DOHH2 (cell line): Measurements from ENCODE around the gene WDFY4.

Experiments
- H3F3A ChIP-seq: fragments of 200-600 bp; sonication (generic), shearing (Covaris generic); 2 replicates; pipeline ENCODE4 v1.6.0; 2016; ENCODE audit warnings: antibody characterized with exemption, mild to moderate bottlenecking; ENCODE audit not compliant: control insufficient read depth, insufficient read depth
- H3K27ac ChIP-seq: fragments of 200-600 bp; sonication (generic); 2 replicates; pipeline ENCODE4 v1.5.1; 2014; ENCODE audit warnings: low read depth, mild to moderate bottlenecking, low read length, moderate library complexity
- H3K27me3 ChIP-seq: fragments of 200-600 bp; sonication (generic); 2 replicates; pipeline ENCODE4 v1.6.1; 2014; ENCODE audit warnings: mild to moderate bottlenecking, low read length, mixed read lengths; ENCODE audit not compliant: control insufficient read depth
- H3K36me3 ChIP-seq: fragments of 200-600 bp; sonication (generic); 2 replicates; pipeline ENCODE4 v1.6.1; 2014; ENCODE audit warnings: mild to moderate bottlenecking, low read length, moderate library complexity, mixed read lengths; ENCODE audit not compliant: control insufficient read depth
- H3K4me1 ChIP-seq: fragments of 200-600 bp; sonication (generic); 2 replicates; pipeline ENCODE4 v1.6.1; 2014; ENCODE audit warnings: mild to moderate bottlenecking, low read length, mixed read lengths; ENCODE audit not compliant: control insufficient read depth
- H3K4me2 ChIP-seq: fragments of 200-600 bp; sonication (generic); 2 replicates; pipeline ENCODE4 v1.6.0; 2014; ENCODE audit warnings: mild to moderate bottlenecking, low read length, moderate library complexity
- H3K4me3 ChIP-seq: fragments of 200-600 bp; sonication (generic); 2 replicates; pipeline ENCODE4 v1.5.1; 2014; ENCODE audit warnings: mild to moderate bottlenecking, low read length, mixed read lengths
- H3K79me2 ChIP-seq: fragments of 200-600 bp; sonication (generic); 2 replicates; pipeline ENCODE4 v1.6.1; 2014; ENCODE audit warnings: mild to moderate bottlenecking, low read length, mixed read lengths; ENCODE audit not compliant: control insufficient read depth
- H3K9me2 ChIP-seq: fragments of 200-600 bp; sonication (generic); replicated peaks from 2 replicates; pipeline ENCODE4 v1.6.1; 2014; ENCODE audit warnings: mild to moderate bottlenecking, low read length, mixed read lengths; ENCODE audit not compliant: control insufficient read depth
- H3K9me3 ChIP-seq: fragments of 200-600 bp; sonication (generic); 2 replicates; pipeline ENCODE4 v1.6.1; 2014; ENCODE audit warnings: antibody characterized with exemption, low read length, mixed read lengths; ENCODE audit not compliant: control insufficient read depth, insufficient read depth
- H4K20me1 ChIP-seq: fragments of 200-600 bp; sonication (generic); 2 replicates; pipeline ENCODE4 v1.6.0; 2014; ENCODE audit warnings: low read depth, mild to moderate bottlenecking, antibody characterized with exemption, low read length, moderate library complexity; ENCODE audit not compliant: control insufficient read depth, insufficient read depth
- EZH2phosphoT487 ChIP-seq: fragments of 200-600 bp; sonication (generic); IDR thresholded peaks from 2 replicates; pipeline ENCODE4 v1.6.1; 2017; ENCODE audit warnings: borderline replicate concordance, mild to moderate bottlenecking, antibody characterized with exemption, low read length, moderate library complexity, mixed read lengths
- TF ChIP-seq, protein P1 (sequence below): fragments of 200-600 bp; sonication (generic); IDR thresholded peaks from one replicate; pipeline ENCODE4 v1.5.1; 2014; ENCODE audit warnings: antibody characterized with exemption, mild to moderate bottlenecking, low read depth, low read length; ENCODE audit not compliant: poor library complexity, severe bottlenecking

Gene WDFY4

GRCh38 chr10:48740015-48740707 lies 55.5 kb downstream of the WDFY4 start:
- Histone ChIP-seq H3K9me3 (no peaks in the 10 kb centered on the region), H3K27me3 (no peaks in the 10 kb centered on the region), H3K4me2 (no peak overlapping the region), H3K9me2 (no peaks in the 10 kb centered on the region), H3K27ac (no peak overlapping the region), H3K36me3 (peaks cover 89% of the 10 kb centered on the region), H4K20me1 (no peaks in the 10 kb centered on the region), H3F3A (no peaks in the 10 kb centered on the region), H3K4me3 (no peak overlapping the region), H3K79me2 (no peaks in the 10 kb centered on the region; the same call in 1 of the 2 replicates), H3K4me1 (no peaks in the 10 kb centered on the region)
- TF ChIP-seq, protein P1, sequence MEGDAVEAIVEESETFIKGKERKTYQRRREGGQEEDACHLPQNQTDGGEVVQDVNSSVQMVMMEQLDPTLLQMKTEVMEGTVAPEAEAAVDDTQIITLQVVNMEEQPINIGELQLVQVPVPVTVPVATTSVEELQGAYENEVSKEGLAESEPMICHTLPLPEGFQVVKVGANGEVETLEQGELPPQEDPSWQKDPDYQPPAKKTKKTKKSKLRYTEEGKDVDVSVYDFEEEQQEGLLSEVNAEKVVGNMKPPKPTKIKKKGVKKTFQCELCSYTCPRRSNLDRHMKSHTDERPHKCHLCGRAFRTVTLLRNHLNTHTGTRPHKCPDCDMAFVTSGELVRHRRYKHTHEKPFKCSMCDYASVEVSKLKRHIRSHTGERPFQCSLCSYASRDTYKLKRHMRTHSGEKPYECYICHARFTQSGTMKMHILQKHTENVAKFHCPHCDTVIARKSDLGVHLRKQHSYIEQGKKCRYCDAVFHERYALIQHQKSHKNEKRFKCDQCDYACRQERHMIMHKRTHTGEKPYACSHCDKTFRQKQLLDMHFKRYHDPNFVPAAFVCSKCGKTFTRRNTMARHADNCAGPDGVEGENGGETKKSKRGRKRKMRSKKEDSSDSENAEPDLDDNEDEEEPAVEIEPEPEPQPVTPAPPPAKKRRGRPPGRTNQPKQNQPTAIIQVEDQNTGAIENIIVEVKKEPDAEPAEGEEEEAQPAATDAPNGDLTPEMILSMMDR, result no peak
- TF ChIP-seq EZH2phosphoT487, result no peak

DNA sequence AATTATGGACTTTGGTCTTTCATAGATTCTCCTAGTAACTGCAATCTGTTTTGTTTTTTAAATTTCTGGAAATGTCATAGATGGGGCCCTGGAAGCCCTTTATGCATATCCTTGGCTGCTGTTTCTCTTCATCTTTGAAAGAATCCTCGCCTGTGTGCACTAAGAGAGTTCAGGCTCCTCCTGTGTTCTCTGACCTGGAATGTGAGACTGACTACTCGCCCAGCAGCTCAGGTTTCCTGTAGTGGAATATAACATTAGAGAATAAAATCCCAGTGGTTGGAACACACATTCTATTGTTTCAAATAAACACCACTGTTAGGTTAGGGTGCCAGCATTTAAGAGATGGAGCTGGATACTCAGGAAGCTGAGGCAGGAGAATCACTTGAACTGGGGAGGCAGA lies 56.3 kb downstream of the WDFY4 start:
- H3K27ac ChIP-seq, result no peak overlapping the region
- peaks cover 89% of the 10 kb centered on the region for H3K36me3 ChIP-seq
- no peaks in the 10 kb centered on the region; the same call in 1 of the 2 replicates for H3K79me2 ChIP-seq
- H3K4me1 ChIP-seq, result no peaks in the 10 kb centered on the region
- no peak overlapping the region for H3K4me2 ChIP-seq
- no peak overlapping the region for H3K4me3 ChIP-seq
- no peaks in the 10 kb centered on the region for H3K9me2 ChIP-seq
- TF ChIP-seq, protein P1, result no peak
- TF ChIP-seq EZH2phosphoT487, result no peak
- H4K20me1 ChIP-seq, result no peaks in the 10 kb centered on the region
- no peaks in the 10 kb centered on the region for H3K9me3 ChIP-seq
- no peaks in the 10 kb centered on the region for H3F3A ChIP-seq
- no peaks in the 10 kb centered on the region for H3K27me3 ChIP-seq

- no peak for TF ChIP-seq EZH2phosphoT487
- TF ChIP-seq, protein P1, result no peak
- no peak overlapping the region for H3K4me2 ChIP-seq
- no peak overlapping the region for H3K4me3 ChIP-seq
- no peak overlapping the region for H3K27ac ChIP-seq
- no peaks in the 10 kb centered on the region for H3K27me3 ChIP-seq
- H3F3A ChIP-seq, result no peaks in the 10 kb centered on the region
- H3K36me3 ChIP-seq, result peaks cover 85% of the 10 kb centered on the region
- no peaks in the 10 kb centered on the region for H3K9me3 ChIP-seq
- H3K4me1 ChIP-seq, result peaks cover 6% of the 10 kb centered on the region
- no peaks in the 10 kb centered on the region for H4K20me1 ChIP-seq
- H3K9me2 ChIP-seq, result no peaks in the 10 kb centered on the region
- no peaks in the 10 kb centered on the region; the same call in 1 of the 2 replicates for H3K79me2 ChIP-seq
Measured at GRCh38 chr10:48742891-48743860, 58.5 kb downstream of the WDFY4 start.
